Stimulated activated CD8-positive, alpha-beta memory T cell treated with anti-CD3 and anti-CD28 coated beads, Interleukin-4, amount 100 ng/mL, for 1 hour (primary cell): Measurements from ENCODE around the gene ELMO2.

ENCODE experiments used
- DNase-seq, 2 donors: peaks; one replicate each; pipeline ENCODE4 v3.0.0-alpha.2; 2020; ENCODE audit warnings: low read depth in 2 of 2, low spot score in 1 of 2

The ELMO2 gene

DNA sequence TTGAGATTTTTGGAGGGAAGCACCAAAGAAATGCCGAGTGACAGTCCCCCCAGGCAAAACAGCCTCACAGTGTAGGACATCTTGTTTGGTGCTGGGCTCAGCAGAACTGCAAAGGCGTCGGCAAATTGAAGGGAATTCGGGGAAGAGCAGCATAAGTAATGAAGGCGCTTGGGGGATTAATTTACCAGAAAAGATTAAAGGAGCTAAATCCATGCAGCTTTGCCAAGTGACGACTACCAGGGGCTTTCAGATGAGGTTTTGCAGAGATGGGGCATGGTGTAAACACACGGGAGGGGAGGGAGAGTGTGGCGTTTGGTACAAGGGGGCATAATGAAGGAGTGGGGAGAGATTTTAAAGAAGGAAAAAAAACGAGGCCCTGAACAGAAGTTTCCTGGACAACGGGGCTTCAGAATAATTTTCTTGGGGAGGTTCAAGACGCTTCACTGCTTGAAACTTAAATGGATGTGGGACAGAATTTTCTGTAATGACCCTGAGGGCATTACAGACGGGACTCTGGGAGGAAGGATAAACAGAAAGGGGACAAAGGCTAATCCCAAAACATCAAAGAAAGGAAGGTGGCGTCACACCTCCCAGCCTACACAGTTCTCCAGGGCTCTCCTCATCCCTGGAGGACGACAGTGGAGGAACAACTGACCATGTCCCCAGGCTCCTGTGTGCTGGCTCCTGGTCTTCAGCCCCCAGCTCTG, 52.8 kb downstream of the ELMO2 start:
- no peak for DNase-seq

DNA sequence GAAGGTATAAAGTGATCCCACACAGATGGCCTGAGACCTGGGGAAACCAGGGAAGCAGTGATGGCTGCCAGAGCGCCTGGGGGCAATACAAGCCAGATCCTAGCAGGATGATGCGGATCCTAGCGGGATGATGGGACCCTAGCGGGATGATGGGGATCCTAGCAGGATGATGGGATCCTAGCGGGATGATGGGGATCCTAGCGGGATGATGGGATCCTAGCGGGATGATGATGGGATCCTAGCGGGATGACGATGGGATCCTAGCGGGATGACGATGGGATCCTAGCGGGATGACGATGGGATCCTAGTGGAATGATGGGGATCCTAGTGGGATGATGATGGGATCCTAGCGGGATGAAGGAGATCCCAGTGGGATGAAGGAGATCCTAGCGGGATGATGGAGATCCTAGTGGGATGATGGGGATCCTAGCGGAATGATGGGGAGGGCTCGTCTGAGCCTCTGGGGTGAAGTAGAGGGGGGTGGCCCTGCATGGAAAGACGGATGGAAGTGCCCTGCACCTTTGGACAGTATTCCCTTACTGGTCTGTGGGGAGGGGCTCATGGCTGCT, 54.0 kb downstream of the ELMO2 start:
- DNase-seq, result no peak

DNA sequence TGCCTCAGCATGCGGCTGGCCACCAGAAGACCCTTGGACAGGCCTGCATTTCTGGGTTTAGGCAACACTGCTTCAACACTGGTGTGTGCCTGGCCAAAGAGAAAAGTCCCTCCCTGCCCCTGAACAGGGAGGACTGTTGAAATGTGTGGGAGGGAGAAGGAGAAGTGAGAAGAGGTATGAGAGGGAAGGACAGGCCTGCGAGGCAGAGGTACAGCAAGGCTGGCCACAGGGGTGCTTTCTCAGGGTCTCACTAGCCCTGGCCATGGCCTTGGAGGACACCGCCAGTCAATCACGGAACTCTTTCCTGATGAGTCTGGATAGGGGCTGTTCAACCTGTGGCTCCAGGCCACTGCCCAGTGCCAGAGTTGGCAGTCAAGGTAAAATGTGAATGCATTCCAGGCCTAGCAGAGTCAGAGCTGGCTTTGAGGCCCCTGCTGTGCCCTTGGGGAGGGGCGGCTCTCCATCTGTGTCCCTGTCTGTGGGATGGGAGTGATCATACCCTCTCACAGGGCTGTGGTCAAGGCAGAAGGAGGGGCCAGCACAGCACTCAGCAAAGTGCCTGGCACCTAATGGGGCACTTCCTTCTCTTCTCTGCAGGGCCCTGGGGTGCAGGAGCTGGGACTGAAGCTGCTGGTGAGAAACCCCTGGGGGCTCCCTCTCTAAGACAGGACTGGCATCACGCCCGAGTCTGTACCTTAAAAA, 54.9 kb downstream of the ELMO2 start:
- no peak for DNase-seq

DNA sequence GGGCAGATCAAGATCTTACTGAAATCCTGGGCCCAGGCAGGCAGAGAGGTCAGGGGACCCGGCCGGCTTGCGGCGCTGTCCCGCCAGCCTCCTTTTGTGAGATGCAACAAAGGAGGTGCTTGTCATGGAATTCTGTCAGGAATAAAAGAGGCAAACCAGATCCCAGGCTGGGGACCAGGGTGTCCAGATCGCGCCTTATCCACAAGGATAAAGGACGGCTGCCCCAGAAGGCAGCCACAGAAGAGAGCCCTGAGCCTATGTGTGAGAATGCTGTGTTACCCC, 55.5 kb downstream of the ELMO2 start:
- DNase-seq, result no peak

DNA sequence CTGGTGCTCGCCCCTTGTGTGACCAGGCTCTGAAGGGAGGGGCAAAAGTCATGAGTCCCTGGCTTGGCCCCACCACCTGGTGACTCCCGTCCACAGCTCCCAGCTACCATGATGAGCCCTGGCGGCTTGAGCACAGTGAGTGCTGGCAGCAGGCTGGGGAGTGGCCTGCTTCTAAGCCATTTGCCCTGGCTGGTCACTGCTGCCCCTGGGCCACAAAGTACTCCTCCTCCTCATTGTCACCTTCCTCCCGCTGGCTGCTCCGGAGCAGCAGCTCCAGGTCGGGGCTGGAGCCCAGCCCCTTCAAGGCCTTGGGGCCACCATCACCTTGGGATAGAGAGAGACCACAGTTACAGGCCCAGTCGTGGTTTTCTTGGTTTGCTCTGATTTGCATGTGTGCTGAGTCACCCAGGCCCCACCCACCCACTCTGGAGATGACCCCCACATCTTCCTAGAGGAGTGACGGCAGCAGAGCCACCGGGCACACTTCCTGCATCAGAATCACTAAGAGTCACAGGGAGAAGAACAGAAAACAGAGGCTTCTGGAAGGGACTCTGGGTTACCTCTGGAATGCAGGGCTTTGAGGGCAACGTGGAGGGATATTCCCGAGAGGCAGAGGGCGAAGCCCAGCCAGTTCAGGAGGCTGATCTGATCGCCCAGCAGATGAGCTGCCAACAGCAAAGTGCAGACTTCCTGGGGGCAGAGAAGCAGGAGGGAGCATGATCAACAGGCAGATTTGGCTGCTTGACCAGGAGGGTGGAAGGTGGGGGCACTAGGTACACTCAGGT, 56.0 kb downstream of the ELMO2 start:
- no peak for DNase-seq

DNA sequence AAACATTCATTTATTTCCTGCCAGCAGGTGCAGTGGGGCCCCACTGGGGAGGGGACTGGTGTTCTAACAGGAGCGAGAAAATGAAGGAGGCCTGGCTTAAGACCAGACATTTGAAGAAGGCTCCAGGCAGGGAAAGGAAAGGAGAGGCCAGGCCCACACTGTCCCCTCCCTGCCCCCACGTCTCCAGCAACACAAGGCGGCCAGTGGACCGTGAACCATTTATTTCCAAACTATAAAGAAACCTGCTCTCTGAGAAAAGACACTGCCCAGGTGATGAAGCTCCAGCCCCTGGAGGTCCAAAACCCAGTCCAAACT, 56.7 kb downstream of the ELMO2 start:
- DNase-seq, result no peak

DNA sequence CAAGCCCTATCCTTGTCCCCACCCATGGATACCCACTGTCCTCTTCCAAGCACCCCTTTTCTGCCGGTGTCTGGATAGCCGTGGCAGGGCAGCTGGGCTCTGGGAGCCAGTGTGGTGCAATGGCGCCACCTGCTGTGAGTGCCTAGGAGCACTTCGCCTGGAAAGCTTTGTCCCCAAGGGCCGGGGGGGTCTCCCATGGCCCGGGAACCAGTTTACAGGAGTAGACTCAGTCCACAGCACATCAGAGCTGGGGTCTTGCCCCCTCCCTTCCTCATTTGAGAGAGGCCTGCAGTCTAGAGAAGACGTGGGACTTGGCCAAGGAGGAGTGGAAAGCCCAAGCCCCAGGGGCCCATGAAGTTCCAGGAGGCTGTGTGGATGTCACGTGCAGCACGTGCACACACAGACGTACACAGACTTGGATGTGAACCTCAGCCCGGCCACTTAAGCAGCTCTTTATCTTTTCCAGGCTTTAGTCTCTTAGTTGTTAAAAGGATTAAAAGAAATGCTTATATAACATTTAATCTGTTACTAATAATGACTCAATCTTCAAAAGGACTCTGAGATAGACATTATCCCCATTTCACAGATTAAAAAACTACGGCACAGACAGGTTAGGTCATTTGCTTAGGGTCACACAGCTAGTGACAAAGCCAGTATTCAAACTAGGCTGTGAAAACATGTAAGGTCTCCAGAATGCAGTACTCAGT, 57.2 kb downstream of the ELMO2 start:
- no peak for DNase-seq

DNA sequence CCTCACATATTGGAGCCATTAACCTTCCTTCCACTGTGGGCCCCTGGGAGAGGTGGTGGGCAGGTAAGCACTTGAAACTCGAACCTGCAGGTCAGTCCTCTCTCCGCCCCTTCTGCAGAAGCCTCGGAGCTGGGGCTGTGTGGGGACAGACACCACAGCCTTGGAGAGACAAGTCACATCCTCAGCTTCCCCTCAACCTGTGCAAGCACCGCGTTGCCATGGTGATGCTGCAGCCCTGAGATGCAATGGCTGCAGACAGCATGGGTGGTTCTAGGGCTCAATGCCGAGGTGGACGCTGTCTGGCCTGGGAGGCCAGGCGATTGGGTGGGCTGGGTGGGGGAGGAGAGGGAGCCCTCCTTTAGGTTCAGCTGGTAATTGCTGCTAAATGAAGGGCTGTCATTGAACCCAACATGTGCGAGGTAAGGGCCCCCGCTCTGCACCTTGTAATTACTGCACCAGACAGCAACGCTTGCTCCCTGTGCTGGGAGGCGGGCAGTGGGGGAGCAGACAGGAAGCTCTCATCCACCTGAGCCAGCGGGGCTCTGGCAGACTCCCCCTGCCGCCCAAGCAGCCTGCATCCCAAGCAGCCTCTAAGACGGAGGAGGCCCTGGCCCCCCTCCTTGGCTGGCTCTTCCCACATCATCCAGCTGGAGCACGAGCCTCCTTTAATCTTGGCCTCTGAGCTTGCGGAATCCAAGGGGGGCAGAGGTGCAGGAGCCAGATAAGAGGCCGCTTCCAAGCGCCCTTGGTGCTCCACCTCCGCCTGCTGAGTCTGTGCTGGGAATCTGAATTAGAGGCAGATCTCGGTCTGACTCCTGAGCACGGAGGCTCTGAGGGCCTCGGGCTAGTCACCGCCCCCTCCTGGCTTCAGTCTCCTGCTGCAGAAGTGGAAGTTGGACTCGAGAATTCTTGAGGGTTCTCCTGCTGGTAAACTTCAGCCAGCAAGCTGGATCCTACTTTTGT, 58.3 kb downstream of the ELMO2 start:
- no peak for DNase-seq

DNA sequence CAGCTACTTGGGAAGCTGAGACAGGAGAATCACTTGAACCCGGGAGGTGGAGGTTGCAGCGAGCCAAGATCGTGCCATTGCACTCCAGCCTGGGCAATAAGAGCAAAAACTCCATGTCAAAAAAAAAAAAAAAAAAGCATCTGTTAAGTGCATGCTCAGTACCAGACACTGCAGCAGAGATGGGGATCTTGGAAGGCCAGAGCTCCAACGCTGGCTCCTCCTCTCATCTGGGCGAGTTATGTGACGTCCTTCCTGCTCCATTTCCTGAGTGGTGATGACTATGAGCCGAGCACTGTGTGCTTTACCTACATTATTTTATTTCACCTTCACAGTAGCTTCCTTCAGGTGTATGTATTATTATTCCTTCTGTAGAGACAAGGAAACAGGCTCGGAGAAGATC, 59.6 kb downstream of the ELMO2 start:
- no peak for DNase-seq

DNA sequence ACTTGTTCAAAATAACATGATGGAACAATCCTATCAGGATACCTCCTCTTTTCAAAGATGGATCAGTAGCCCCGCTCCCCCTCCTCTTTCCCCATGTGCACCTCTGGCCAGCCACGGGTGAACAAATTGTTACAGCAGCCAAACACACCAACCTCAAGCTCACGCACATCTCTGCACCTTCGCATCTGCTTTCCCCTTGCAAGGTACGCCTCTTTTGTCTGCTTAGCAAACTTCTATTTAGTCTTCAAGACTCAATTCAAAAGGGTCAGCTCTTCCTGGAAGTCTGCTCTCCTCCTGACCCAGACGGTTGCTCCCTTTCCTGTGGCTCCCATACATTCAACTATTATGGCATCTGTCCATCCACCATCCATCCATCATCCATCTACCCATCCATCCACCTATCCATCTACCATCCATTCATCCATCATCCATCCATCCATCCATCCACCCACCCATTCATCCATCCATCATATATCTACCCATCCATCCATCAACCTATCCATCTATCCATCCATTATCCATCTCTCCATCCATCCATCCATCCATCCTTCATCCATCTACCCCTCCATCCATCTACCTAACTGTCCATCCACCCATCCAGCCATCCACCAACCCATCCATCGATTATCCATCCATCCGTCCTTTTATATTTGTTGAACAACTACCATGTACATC, 61.8 kb downstream of the ELMO2 start:
- no peak for DNase-seq

DNA sequence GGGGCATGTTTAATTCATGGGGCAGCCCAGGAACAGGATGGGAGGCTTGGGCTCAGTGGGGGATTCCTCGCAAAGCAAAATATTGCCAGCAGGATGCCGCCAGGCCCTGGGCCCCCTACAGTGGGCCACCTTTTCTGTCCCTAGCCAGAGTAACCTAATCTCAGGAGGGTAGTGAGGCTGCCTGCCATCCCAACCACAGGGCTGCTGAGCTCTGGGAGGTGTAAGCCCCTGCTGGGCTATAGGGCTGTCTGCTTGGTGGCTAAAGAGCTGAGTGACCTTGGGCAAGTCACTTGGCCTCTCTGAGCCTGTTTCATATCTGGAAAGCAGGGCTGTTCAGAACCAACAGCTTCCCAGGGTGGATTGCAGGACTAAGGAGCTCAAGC, 62.4 kb downstream of the ELMO2 start:
- DNase-seq, result no peak

DNA sequence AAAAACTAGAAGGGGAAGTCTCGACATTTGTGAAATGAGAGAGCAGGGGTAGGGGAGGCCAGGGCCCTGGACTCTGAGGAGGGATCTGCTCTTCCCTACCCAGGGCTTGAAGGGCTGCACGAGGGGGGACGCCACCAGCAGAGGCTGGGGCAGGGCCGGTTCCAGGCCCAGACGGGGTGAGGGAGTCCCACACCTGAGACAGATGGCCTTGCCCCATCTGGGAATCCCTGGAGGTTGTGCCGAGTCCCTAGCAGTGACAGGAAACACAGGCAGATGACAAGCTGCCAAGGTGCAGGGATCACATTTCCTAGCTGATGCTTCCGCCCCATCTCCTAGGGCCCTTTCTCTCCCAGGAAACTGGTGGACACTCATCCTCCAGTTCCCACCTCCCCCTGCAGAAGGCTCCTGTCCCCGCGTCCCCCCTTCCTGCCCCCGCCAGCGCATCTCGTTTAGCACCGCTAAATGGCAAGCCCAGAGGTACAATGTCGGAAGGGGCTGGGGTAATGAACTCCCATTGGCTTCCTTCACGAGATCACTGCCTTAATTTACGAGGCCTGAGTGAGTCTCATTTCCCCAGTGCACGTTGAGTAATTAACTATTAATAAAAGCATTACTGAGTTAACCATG, 63.0 kb downstream of the ELMO2 start:
- no peak for DNase-seq

DNA sequence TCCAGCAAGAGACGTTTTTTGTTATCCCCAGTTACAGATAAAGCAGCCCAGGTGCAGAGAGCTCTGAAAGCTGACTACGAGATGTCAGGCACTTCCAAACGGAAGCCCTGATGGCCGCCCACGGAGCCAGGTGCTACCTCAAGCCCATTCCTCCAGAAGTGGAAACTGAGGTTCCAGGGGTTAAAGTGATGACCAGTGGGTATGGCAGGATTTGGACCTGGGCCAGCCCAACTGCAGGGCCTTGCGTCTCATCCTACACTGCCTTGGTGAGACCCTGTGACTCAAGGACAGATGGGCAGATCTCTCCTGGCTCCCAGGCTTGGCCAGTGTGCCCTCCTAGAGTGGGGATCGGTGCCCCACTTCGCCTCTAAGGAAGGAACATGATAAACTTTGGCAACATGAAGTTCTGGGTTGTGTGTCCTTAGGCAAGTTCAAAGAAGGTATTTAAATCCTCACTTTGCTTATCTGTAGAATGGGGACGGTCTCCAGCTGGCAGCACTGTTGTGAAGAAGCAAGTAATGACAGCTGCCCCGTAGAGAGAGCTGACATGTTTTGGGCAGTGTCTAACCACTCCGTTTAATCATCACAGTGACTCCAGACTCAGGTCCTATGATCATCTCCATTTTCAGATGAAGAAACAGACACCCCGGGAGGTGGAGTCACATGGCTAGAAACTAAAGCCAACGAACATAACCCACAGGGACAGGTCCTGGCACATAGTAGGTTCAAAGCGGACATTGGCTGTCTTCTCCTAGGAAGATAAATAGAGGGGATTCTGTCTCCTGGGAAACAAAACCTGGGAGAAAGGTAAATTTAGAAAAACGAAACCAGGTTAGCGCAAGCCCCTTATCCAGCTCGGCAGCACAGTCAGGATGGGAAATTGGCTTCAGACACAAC, 63.7 kb downstream of the ELMO2 start:
- DNase-seq, result no peak

DNA sequence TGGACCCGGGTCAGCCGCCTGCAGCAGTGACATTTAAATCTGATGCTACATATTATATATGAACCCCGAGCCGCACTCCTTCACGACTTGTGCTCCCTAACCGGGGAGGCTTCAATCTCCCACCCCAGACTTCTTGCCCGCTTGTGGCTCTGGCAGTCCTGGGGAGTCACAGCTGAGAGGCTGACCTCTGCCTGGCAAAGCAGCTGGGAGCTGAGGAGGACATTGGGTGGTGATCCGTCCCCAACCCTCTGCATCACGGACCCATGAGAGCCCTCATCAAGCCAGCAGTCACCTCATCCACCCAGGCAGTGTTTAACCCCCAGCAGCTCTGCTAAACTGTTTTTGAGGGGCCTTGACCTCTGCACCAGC, 64.4 kb downstream of the ELMO2 start:
- DNase-seq, result no peak

DNA sequence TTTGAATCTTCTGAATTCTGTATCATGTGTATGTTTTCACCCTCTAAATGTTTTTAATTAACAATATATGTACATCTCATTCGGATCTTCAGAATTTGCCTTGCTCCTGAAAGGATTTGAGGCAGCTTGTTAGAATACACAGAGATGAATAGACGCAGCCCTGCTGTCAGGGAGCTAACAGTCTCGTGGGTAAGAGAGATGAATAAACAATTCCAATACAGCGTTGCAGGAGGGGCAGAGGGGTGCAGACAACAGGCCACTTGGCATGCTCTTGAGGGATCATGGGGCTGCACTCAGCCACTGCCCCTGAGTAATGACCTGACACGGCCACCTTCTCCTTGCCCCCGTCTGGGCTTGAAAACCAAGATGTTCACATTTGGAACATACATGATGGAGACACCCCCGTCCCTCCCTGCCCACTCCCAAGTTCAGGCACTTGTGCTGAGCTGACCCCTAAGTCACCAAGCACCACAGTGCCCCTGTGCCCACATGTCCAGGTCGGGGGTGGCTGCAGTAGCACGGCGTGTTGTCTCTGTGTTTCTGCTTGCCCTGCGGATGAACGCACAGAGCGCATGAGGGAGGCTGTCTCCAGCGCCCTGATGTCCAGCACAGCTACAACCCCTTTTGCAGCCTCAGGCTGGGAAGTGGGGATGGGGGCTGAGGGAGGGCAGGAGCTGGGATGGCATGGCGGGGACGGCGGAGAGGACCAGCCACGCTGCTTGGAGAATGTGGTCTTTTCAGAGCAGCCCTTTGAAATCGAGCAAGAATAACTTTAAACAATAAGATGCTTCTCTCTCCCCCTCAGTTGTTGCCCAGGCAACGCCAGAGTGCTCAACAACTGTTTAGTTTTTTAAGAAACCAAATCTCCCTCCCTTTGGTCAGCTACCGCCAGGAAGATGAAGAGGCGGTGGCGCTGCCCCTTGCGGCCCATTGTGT, 65.1 kb downstream of the ELMO2 start:
- DNase-seq, result no peak

DNA sequence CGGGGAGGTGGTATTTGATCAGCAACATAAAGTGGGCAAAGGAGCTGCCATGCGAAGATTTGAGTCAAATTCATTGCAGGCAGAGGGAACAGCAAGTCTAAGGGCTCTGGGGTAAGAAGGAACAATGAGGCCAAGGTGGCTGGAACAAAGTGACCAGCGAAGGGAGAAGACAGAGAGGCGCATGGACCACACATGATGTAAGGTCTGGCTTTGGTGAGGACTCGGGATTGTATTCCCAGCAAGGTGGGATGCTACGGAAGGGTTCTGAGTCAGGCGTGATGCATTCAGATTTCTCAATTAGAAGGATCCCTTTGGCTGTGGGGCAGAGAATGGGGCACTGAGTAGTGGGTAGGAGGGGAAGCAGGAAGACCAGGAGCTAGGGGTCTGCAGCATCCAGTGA, 67.4 kb downstream of the ELMO2 start:
- DNase-seq, result no peak

DNA sequence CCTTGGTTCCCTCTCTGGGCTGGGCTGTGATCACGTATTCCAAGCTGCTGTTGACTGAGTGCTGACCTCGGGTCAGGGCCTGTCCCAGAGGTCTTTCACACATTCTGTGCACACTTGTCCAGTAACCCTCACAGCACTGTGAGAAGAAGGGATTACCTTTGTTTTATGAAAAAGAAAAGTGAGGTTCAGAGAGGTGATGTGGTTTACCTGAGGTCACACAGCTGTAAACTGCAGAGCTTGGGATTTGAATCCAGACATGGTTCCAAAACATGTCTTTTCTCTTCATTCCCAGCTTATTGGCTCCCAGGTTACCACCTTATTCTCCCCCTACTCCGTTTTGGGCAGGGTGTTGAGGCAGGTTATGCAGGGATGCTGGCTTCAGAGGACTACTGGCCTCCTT, 69.7 kb downstream of the ELMO2 start:
- DNase-seq, result no peak
